Uterus (tissue), 4 donors: Measurements from ENCODE around the gene GIGYF2. TPM values are rescaled to one million over a fixed set of nuclear protein-coding genes. Genes with fewer than 3 reads are reported as not detected.
"Not testable (repeated sequence)": the region's sequence is repeated elsewhere in the genome, so short reads cannot be mapped to it uniquely, and the experiment has no call there.

Source experiments
- DNase-seq, 2 donors: peaks; one replicate each; pipeline ENCODE4 v3.0.0-alpha.2; 2019 to 2020
- H3K27ac ChIP-seq, 2 donors: fragments of 200-600 bp; sonication (generic); 1 replicate in 1 of 2; 2 replicates in 1 of 2; pipeline ENCODE4 v1.5.1; 2016 to 2018
- H3K27me3 ChIP-seq, 2 donors: fragments of 200-600 bp; sonication (generic); one replicate each; pipeline ENCODE4 v1.5.1; 2018 to 2019; ENCODE audit warnings: control low read depth in 1 of 2
- H3K36me3 ChIP-seq, 2 donors: fragments of 200-600 bp; sonication (generic); one replicate each; pipeline ENCODE4 v1.5.1; 2019; ENCODE audit warnings: control low read depth in 1 of 2
- H3K4me1 ChIP-seq, 2 donors: fragments of 200-600 bp; sonication (generic); one replicate each; pipeline ENCODE4 v1.5.1; 2018 to 2019; ENCODE audit warnings: control low read depth in 1 of 2
- H3K4me3 ChIP-seq, 2 donors: fragments of 200-600 bp; sonication (generic); 1 replicate in 1 of 2; 2 replicates in 1 of 2; pipeline ENCODE4 v1.5.1; 2018 to 2019; ENCODE audit warnings: mild to moderate bottlenecking in 1 of 2
- H3K9me3 ChIP-seq, 2 donors: fragments of 200-600 bp; sonication (generic); one replicate each; pipeline ENCODE4 v1.5.1; 2019; ENCODE audit warnings: control low read depth in 1 of 2
- CTCF ChIP-seq, 4 experiments: fragments of 200-600 bp in 2 of 4; fragments of 450-650 bp in 2 of 4; sonication (generic) in 2 of 4; IDR thresholded peaks; one replicate each; pipeline ENCODE4 v1.5.1; 2016 to 2019; ENCODE audit warnings: antibody characterized with exemption in 4 of 4, mild to moderate bottlenecking in 2 of 4, moderate library complexity in 1 of 4
- POLR2A ChIP-seq, 2 donors: fragments of 450-650 bp; IDR thresholded peaks; one replicate each; pipeline ENCODE4 v1.6.1; 2016; ENCODE audit warnings: antibody characterized with exemption in 2 of 2, mild to moderate bottlenecking in 1 of 2, moderate library complexity in 1 of 2
- intact Hi-C: fragments of 100-400 bp; cut with DNase I; formaldehyde crosslinking; loops from one replicate; pipeline ENCODE4 v1.15.1; 2023; ENCODE audit warnings: low total_unique reads
- total RNA-seq, 4 donors: library from RNA; depleted of rRNA in 3 of 4; stranded (reverse); fragments of >200 nt in 3 of 4; gene quantifications; one replicate each; pipeline versions ENCODE4 v1.1.0 to v1.2.4, GENCODE V29; 2014 to 2023
- donor health status: DM: yes; HTN: yes; CAD: no.

The GIGYF2 gene
- total RNA-seq, 4 donors from 2014 or later: 16.5 to 125 (median 97.3) TPM

GRCh38 chr2:232688201-232688600 lies 8.9 kb upstream of the GIGYF2 start:
- no peaks in the 10 kb centered on the region for H3K27me3 ChIP-seq
- no peak for DNase-seq
- H3K9me3 ChIP-seq: no peaks in the 10 kb centered on the region
- TF ChIP-seq POLR2A (IDR thresholded peaks at IDR 0.05) (no peak), CTCF (IDR thresholded peaks at IDR 0.05) (no peak)
- no peaks in the 10 kb centered on the region for H3K36me3 ChIP-seq
- no peak overlapping the region for H3K4me3 ChIP-seq
- H3K4me1 ChIP-seq: no peaks in the 10 kb centered on the region
- H3K27ac ChIP-seq: no peak overlapping the region
- intact Hi-C loops: no loop called here

- no peak overlapping the region for H3K27ac ChIP-seq
- no peaks in the 10 kb centered on the region for H3K27me3 ChIP-seq
- TF ChIP-seq CTCF (IDR thresholded peaks at IDR 0.05): no peak
- no peak for TF ChIP-seq POLR2A (IDR thresholded peaks at IDR 0.05)
- DNase-seq: no peak
- no peak overlapping the region for H3K4me3 ChIP-seq
- no peaks in the 10 kb centered on the region for H3K9me3 ChIP-seq
- no peaks in the 10 kb centered on the region for H3K4me1 ChIP-seq
- H3K36me3 ChIP-seq: no peaks in the 10 kb centered on the region
- intact Hi-C loops: no loop called here
Measured at GRCh38 chr2:232689152-232689910, 7.8 kb upstream of the GIGYF2 start.

GRCh38 chr2:232691117-232691516 lies 6.0 kb upstream of the GIGYF2 start:
- H3K4me3 ChIP-seq, H3K9me3 ChIP-seq, H3K36me3 ChIP-seq, intact Hi-C loops, DNase-seq, H3K27me3 ChIP-seq, H3K4me1 ChIP-seq, H3K27ac ChIP-seq: not testable (repeated sequence)

GRCh38 chr2:232693344-232693743 lies 3.8 kb upstream of the GIGYF2 start:
- Histone ChIP-seq H3K4me1 (no peaks in the 10 kb centered on the region), H3K4me3 (no peak overlapping the region), H3K27ac (no peak overlapping the region), H3K36me3 (no peaks in the 10 kb centered on the region), H3K27me3 (no peaks in the 10 kb centered on the region), H3K9me3 (no peaks in the 10 kb centered on the region)
- DNase-seq: no peak
- intact Hi-C loops: no loop called here
- TF ChIP-seq CTCF (IDR thresholded peaks at IDR 0.05): no peak
- TF ChIP-seq POLR2A (IDR thresholded peaks at IDR 0.05): no peak

GRCh38 chr2:232696609-232697058 lies 497 bp upstream of the GIGYF2 start:
- H3K27me3 ChIP-seq: no peaks in the 10 kb centered on the region
- DNase-seq: no peak
- no peaks in the 10 kb centered on the region for H3K9me3 ChIP-seq
- intact Hi-C loops: no loop called here
- no peaks in the 10 kb centered on the region for H3K36me3 ChIP-seq
- peak overlapping the region; percentile 95 to 97 for H3K27ac ChIP-seq
- peak overlapping the region; percentile 68 to 95 for H3K4me3 ChIP-seq
- peaks cover 7 to 18% of the 10 kb centered on the region in 2 donors for H3K4me1 ChIP-seq
- no peak for TF ChIP-seq POLR2A (IDR thresholded peaks at IDR 0.05)
- no peak for TF ChIP-seq CTCF (IDR thresholded peaks at IDR 0.05)
